Neural cell (in vitro differentiated cells): ENCODE data around the gene TMEM134.

Source experiments
- CTCF ChIP-seq: fragments of 450-650 bp; IDR thresholded peaks from 2 replicates; pipeline ENCODE4 v1.5.1; 2014; ENCODE audit warnings: antibody characterized with exemption, mild to moderate bottlenecking, moderate library complexity; ENCODE audit not compliant: poor library complexity, severe bottlenecking
- EZH2 ChIP-seq: fragments of 200-600, 300-800 bp; shearing (Covaris generic), sonication (generic); IDR thresholded peaks from 2 replicates; pipeline ENCODE4 v1.6.1; 2014; ENCODE audit warnings: antibody characterized with exemption, low read length, borderline replicate concordance, mild to moderate bottlenecking; ENCODE audit not compliant: insufficient read depth, poor library complexity, severe bottlenecking
- MXI1 ChIP-seq: fragments of 450-650 bp; conservative IDR thresholded peaks from 2 replicates; pipeline ENCODE4 v1.6.1; 2014; ENCODE audit warnings: antibody characterized with exemption, mild to moderate bottlenecking; ENCODE audit not compliant: poor library complexity, severe bottlenecking
- POLR2AphosphoS5 ChIP-seq: IDR thresholded peaks from 2 replicates; pipeline ENCODE4 v1.6.1; 2012
- RAD21 ChIP-seq: fragments of 450-650 bp; conservative IDR thresholded peaks from 2 replicates; pipeline ENCODE4 v1.6.1; 2014; ENCODE audit warnings: antibody characterized with exemption, mild to moderate bottlenecking, moderate library complexity
- TAF1 ChIP-seq: IDR thresholded peaks from 2 replicates; pipeline ENCODE4 v1.6.1; 2012; ENCODE audit warnings: low read depth

- TF ChIP-seq CTCF (no peak), POLR2AphosphoS5 (no peak), RAD21 (no peak), TAF1 (no peak), EZH2 (no peak), MXI1 (no peak)
Observed at GRCh38 chr11:67506426-67507051, 37.5 kb upstream of the TMEM134 start.
